DMS53 treated with DMSO at 0.1 percent for 48 hours (cell line): ENCODE results near the gene SLC4A7.
"Not testable (repeated sequence)": the region's sequence is repeated elsewhere in the genome, so short reads cannot be mapped to it uniquely, and the experiment has no call there.

Experiments
- DNase-seq: peaks from one replicate; lab custom pipeline; 2025; ENCODE audit not compliant: unreplicated experiment; lab: John Stamatoyannopoulos, UW

SLC4A7 gene

DNA sequence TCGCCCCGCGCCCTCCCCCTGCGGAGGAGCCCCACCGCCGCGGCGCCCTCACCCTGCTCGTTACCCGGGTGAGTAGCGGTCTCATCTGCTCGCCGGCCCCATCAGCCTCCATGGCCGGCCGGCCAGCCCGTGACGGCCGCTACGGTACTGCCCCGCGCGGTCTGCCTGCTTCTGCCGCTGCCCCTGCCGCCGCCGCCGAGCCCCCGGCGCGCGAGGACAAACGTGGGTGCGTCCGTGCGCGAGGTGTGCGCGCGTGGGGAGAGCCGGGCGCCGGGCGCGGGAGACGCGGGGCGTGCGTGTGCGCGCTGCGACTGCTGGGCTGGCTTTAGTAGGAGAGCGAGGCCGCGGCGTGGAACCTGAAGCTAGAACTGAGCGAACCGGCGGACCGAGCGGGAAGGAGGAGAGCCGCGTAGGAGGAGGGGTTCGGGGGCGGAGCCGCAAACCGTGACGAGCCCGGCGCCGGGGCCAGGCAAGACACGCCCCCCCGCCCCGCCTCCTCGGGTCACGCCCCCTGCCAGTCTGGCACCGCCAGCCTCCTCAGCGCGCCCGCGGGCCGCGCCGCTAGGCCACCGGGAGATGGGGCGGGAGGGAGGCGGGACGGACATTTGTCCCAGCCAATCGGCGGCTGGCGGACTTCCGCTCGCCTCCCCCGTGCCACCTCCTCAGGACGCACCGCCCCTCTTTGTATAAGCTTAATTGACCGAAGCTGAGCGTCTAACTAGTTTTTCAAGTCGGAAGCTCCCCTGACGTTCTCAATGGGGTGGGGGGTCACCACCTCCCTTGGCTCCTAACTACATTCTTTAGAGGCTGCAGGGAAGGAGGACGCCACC is at the start of gene SLC4A7:
TSS of gene SLC4A7 (minus strand) at position 370 of the 830 bp plus-strand sequence. CDS start at position 112, 258 bp downstream.
- DNase-seq, result peak; percentile 84

DNA sequence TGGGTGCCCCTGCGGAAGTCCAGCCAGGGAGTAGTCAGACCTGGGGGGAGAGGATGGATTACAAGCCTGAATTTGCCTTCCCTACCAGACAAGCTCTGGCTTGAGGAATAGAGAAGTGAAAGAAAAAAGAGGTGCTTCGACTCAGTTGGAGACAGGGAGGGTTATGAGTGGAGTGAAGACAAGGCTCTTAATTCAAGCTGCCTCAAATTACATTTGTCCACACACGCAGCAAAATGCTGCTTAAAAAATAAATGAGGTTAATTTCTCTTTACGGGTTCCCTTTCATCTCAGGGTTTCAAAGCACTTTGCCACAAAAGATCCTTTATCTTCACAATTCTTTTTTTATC is 49.0 kb upstream of the SLC4A7 start:
- no peak for DNase-seq

DNA sequence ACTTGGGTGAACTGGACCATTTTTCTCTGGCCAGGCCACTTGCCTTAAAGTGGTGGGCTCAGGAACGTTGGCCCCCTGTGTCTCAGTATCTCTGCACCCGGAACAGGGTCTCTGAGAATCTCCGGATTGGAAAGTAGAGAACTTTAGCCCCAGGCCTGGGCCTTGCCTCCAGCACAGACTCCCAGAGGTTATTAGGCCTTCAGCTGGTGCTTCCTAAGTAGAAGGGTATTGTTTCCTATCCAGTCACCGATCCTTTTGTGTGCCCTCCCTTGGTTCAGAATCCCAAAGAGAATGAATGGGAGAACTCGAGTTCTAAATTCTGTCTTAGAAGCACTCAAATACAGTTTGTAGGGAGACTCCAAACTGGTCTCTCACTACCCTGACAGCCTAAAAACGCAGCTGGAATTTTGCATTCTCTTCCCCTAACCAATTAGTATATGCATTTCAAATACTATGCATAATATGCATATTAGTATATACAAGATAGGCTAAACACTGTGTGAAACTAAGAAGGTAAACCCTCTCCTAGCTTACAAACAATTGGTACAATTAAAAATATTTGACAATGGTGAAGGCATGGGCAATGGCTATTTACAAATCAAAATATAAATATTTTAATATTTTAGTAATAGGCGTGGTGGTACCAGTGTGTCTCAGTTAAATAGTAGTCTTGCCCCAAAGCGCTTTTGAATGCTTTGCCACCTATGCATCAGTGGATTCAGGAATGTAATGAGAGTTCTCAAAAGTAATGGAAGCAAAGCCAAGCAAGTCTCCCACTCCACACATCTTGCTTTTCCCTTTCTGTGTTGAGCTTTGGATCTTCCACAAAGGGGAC is 48.5 kb upstream of the SLC4A7 start:
- DNase-seq, result no peak

DNA sequence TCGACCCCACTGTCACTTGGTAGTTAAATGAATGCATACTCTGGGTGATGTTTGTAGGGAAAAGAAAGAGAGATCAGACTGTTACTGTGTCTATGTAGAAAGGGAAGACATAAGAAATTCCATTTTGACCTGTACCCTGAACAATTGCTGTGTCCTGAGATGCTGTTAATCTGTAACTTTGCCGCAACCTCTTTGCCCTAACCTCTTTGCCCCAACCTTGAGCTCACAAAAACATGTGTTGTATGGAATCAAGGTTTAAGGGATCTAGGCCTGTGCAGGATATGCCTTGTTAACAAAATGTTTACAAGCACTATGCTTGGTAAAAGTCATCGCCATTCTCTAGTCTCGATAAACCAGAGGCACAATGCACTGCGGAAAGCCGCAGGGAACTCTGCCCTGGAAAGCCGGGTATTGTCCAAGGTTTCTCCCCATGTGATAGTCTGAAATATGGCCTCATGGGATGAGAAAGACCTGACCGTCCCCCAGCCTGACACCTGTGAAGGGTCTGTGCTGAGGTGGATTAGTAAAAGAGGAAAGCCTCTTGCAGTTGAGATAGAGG is 47.1 kb upstream of the SLC4A7 start:
- DNase-seq, result not testable (repeated sequence)

DNA sequence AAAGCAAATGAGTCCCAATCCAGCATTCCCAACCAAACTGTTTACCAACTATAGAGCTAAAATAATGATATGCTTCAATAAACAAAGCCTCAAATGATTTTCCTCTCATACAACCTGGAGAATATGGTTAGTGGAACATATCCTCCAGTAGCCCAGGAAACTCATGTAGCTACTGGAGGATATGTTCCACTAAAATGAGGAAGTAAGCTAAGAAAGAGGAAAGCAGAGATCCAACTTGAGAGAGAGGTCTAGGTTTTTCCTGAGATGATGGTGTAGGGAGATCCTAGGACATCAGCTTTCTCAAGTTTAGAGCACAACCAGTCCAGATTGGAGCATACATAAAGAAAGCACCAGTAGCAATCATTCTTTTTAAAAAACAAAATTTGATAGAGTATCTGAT is 44.6 kb upstream of the SLC4A7 start:
- DNase-seq, result no peak

DNA sequence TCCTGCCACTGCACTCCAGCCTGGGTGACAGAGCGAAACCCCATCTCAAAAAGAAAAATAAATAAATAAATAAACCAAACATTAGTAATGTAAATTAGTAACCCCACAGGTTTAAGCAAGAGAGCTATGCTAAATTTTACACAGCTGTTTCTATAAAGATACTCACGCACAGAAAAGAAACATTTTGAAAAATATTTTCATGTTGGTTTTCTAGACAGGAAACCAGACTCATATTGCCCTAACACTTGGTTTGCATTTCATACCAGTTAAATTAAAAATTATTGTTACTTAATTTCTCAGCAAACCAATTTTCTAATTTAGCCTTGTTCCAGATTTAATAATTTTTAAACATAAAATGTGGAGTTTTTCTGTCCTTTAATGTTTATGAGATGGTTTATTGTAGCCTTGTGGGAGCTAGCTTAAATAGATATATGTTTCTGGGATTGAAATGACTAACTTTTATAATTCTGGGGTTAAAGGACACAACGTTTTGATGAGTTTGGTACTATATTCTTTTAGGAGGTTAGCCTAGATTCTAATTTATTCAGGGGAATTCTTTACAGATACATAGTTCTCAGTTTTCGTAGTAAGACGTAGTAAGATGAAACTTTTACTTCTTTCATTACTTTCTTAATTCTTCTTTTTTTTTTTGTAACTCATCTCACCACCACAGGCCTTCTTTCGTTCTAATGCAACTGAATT is 42.6 kb upstream of the SLC4A7 start:
- no peak for DNase-seq

DNA sequence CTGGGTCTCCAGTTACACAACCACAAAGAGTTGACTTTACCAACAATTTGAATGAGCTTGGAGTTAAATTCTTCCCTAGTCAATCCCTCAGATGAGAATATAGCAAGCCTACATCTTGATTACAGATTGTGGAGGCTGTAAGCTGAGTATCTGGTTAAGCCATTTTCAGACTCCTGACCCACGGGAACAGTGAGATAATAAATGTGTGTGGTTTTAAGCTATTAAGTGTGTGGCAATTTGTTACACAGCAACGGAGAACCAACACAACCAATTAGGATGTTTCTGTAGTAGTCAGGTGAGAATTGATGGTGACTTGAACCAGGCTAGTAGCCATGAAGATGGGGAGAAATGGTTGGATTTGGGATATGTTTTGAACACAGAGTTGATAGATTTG is 37.7 kb upstream of the SLC4A7 start:
- DNase-seq, result no peak

DNA sequence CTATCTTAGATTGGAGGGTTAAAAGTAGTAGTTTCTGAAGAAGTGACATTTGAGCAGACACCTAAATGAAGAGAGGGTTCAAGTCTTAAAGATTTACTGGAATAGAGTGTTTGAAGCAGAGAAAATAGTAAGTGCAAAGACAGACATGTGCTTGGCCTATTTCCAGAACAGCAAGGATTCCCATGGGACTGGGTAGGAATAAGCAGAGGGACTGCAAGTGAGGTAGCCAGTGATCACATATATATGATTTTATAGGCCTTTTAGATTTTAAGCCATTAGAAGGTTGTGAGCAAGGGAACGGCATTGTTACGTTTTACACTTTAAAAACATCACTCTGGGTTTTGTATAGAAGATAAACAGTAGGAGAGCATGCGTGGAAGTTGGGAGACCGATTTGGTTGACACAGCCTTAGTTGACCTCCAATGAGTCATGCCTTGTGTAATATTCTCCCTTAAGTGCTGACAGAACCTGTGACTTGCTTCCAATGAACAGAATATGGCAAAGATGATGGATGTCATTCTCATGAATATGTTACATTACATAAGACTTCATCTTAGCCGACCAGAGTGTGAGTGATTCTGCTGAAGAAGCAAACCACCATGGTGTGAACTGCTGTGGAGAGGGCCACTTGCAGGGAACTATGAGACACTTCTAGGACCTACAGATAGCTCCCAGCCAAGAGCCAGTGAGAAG is 37.1 kb upstream of the SLC4A7 start:
- DNase-seq, result peak; percentile 18

DNA sequence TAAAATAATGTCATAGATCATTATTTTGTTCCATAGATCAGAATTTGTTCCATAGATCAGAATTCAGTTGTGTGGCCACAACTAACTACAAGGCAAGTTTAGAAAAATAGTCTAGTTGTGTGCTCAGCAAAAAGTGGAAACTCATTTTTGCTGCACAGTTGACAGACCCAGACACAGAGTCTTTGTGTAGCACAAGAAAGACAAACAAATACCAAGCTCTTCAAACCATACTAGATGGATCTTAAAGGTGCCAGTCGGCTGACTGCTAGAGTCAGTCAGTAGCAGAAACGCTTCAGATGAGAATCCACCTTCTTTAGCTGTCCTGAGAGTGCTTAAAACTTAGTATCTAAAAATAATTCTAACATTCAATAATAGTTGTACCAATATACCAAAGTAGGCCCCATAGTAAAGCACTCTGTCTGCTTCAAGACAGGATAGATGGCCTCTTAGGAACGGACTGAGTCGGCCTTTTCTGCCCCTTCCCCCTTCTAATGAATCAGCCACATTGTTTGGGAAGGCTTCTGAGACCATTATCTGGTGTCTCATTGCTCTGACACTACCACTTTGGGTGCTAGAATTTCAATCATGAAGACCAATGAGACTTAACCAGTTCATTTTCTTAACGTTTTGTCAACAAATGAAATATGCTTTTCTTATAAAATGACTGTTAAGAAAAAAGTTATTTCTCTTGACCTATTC is 27.7 kb upstream of the SLC4A7 start:
- no peak for DNase-seq

DNA sequence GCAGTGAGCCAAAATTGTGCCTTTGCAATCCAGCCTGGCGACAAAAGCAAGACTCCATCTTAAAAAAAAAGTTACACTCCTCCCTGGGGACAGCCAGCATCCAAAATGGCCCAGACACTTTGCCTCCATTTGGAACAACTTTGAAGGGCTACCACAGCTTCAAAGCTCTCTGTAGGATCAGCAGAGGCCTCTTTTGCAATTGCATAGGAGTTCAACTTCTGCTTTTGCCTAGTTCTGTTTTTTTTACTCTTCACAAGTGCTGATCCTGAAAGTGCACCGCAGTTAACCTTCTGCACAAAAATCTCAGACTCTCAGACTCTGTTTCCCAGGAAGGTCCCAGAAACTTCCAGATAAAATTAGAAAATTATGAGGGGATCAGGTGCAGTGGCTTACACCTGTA is 25.2 kb upstream of the SLC4A7 start:
- no peak for DNase-seq

DNA sequence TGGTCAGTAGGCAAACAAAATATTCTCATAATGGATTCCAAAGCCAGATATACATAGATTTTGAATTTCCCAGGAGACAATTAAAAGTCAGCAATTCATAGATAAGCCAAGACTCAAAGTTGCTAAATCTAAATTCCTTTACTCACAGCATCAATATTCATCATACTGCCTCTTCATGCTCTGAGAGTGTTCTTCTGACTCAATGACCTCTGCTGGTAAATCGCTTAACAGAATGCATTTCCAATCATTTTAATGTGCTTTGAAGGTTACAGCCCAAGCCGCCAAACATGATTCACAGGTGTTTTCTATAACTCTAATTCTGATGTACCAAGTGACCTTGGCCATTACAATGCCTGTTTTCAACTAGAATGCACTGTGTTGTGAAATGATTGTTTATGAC is 24.2 kb upstream of the SLC4A7 start:
- no peak for DNase-seq

DNA sequence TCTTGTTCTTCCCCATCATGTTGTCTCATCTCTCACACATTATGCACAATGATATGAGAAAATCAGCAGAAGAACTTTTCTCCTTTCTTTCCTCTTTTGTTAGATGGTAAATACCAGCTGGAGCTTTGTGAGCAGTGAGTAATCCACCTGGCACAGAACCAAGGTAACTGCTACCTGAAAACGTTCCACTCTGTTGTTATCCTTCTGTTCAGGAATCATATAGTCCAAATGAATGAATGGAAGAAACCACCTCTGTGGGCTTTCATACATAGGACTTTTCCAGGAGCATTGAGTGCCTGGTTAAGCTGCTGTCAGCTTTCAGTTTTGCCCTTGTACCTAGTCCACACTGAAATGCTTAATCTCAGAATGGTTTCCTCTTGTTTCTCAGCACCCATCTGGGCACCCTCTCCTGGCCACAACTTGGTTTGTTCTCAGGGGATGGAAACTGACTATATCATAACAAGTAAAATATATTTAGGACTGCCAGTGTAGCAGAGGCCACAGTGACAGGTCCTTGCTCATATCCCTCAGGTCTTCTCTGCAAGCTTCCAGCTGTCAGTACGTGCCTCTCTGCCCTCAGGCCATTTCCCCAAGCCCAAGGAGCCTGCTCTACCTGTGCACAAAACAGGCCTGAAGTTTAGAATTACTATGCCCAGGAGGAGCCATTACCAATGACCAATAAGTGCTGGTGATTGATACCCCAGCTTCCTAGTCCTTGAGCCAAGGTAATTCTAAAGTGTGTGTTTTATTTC is 23.5 kb upstream of the SLC4A7 start:
- peak; percentile 26 for DNase-seq

DNA sequence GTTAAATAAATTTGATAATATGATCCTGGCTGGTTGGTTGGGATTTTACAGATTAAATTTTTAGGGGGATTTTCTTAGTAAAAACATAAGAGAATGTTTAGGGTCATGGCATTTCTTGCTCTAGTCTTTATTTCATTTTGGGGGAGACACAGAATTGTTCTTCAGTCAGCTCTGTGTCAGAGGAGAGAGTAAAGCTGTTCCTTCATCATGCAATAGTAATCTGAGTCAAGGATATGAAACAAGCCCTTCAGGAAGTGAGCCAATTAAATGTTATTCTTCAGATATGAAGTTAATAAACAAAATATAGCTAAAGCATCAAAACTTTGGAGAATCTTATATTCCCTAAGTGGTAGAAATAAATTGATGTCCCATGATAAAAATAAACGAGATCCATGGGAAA is 22.9 kb upstream of the SLC4A7 start:
- no peak for DNase-seq

DNA sequence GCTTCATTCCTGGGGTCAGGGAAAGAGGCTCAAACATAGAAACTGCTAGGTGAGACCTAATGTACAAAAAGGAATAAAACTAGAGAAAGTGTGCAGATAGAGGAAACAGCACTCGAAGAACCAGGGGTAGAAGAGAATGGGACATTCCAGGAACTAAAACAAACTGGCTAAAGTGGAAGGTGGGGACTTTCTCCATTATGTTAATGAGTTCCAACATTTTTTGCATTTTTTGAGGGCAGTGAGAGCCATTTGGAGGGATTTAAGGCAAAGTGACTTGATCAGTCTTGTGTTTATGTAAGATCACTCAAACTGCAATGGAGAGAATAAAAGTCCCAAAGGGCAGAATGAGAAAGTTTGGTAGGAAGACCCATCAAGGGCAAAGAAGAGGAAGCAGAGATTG is 20.6 kb upstream of the SLC4A7 start:
- no peak for DNase-seq

DNA sequence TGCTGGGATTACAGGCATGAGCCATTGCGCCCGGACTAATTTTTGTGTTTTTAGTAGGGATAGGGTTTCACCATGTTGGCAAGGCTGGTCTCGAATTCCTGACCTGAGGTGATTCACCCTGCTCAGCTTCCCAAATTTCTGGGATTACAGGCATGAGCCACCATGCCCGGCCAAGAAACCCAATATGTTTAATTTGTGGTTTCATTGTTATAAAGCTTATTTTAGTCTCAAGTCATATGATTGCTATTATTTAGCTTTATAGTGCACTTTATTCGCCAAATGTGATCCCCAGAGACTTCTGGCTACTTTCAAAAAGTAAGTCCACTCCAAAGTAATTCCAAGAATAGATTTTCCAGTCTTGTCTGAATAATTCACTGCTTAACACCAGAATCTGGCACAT is 19.3 kb upstream of the SLC4A7 start:
- no peak for DNase-seq

DNA sequence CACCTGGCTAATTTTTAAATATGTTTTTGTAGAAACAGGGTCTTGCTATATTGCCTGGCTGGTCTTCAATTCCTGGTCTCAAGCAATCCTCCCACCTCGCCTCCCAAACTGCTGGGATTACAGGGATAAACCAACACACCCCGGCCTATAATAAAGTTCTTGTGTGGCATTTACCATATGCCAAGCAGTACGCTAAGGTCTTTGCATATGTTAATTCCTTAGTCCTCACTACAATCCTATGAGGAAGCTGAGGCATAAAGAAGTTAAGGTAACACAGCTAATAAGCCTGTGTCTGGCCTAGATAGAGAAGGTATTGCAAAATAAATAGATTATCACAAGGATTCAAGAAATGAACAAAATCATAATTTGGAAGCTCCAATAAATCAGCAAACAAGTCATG is 17.6 kb upstream of the SLC4A7 start:
- no peak for DNase-seq

DNA sequence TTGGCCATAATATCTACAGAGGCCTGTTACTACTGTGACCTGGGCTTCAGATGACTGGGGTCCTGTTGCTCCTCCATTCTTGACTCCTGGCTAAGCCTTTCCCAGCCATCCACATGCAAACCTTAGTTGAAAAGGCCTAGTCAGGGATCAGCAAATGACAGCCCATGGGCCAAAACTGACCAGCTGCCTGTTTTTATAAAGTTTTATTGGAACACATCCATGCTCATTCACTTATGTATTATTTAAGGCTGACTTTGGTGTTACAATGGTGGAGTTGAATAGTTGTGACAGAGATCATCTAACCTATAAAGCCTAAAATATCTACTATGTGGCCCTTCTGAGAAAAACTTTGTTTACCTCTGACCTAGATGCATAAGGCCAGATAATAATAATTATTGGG is 16.8 kb upstream of the SLC4A7 start:
- DNase-seq, result no peak

DNA sequence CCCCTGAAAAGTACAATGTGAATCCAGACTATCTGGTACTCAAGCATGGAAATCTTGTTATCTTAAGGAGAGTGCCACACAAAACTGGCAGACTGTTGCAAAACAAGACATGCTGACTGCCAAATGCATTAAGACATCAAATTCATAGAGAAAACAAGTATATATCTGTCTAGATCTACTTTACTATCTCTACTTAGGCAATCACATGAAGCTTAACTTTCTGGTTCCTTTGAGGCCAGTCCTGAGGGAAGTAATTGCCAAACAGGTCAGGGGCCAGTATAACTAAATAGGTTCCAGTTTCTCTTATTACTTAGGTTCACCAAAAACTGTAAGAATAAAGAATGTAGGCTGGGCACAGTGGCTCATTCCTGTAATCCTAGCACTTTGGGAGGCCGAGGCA is 15.9 kb upstream of the SLC4A7 start:
- DNase-seq, result no peak

DNA sequence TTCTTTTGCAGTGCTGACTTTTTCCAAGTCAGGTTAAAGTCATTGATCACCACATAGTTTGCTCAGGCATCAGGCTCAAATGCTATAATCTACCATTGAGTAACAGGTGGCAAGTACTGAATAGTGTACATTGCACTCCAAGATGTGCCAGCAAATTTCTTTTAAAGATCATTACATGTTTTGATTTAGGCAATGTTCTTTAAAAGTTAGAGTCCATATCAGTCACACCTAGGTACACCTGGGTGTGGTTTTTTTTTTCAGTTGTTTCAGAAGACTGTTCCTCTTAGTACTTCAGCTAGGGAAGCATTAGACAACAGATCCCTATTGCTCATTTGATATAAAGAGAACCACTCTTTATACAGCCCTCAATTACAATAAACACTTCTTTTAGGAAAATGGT is 10.6 kb upstream of the SLC4A7 start:
- DNase-seq, result no peak

DNA sequence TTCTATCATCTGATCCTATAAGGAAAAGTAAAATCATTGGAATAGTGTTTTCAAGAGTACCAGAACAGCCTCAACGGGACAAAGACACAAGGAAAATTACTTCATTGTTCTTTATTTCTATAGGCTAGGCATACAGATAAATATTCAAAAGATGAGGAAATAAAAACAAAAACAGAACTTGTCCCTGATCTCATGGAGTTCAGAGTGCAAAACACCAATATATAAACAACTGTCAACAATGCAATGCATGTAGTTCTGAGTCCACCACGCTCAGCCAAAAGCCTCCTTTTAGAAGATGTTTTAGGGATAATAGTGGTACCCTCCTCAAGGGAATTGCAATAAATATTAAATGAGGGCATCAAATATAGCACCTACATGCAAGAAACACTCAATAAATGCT is 4.6 kb upstream of the SLC4A7 start:
- no peak for DNase-seq
